GM21619 (cell line): Measurements from ENCODE around the gene CISD1.
A peak's percentile ranks its signal among the peaks of the same experiment; 100 is the strongest.
"Not testable (repeated sequence)": the region's sequence is repeated elsewhere in the genome, so short reads cannot be mapped to it uniquely, and the experiment has no call there.

Experiments used
- ATAC-seq: cut with Tn5 transposase; IDR thresholded peaks from one replicate; pipeline ENCODE4 v1.9.1; 2021; ENCODE audit not compliant: unreplicated experiment

Gene CISD1

DNA sequence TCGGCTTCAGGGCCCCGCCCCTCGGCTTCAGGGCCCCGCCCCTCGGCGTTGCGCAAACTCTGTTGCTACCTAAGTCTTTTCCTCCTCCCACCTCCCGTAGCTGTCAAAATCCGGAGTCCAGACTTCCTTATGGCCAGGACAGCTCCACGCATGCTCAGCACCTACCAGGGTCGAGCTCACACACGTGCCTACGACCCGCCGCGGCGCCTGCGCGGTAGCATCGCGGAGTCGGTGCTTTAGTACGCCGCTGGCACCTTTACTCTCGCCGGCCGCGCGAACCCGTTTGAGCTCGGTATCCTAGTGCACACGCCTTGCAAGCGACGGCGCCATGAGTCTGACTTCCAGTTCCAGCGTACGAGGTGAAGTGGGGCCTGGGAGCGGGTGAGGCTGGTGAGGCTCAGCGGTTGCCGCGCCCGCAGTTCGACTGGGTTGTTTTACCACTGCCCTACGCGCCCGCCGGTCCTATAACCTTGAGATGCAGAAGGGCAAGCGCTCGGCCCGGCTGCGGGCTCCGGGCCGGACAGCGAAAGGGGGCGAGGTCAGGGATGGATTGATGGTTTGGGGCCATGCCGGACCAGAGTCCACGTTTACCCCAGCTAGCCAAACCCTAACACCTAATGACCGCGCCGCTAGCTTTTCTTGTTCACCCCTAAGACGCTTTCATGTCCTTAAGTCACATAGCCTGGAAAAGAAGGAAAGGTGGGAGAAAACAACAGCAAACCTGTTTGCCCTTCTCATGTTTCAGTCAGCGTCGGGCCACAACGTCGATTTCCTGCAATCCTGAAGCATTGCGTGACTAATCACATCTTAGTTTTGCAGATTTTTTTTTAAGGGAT lies at the start of gene CISD1:
Gene CISD1 (plus strand): TSS at position 217 of the 836 bp plus-strand sequence. CDS start 112 bp downstream, at position 329.
- peak; percentile 65 for ATAC-seq

DNA sequence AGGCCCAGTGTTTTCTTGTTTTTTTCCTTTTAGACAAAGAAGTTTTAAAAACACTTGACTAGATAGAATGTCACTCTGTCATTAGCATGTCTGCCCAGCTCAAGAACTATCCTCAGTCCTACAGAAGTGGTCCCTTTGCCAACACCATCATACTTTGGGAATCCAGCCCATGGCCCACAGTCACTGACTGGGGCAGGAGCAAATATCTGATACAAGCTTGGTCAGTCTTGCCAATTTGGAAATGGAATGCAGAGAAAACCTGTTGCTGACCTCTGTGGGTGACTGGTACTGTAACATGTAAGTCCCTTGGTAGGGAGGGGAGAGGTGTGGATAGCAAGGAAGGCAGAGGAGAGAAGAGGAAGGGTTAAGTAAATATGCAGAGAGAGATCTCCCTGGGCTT lies 49.1 kb upstream of the CISD1 start:
- ATAC-seq = no peak

DNA sequence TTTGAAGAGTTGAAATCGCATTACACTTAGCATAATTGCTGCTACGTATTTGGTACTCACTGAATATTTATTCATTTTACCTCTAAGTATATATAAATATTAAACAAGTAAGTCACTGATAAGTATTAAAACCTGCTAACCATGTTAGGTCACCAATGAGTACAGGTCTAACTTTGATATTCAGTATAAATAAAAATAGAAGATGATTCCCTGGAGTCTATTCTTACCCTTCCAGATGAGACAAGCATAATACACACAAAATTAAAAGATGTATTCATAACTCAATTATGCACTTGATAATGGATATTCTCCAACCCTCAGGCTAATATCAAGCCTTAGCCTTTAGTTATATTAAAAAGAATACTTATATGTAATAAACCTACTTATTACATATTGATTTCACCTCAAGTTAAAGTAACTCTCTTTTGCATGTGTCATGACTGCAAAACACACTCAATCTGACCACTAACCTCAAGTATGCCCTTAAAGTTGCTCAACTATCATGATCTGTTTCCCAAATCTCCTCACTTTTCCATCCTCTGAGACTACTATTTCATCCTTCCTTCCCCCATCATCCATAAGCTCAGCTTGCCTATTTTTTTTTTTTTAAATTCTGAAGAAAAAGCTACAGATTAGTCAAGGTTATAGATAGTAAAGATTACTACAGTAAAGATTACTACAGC lies 48.1 kb upstream of the CISD1 start:
- no peak for ATAC-seq

DNA sequence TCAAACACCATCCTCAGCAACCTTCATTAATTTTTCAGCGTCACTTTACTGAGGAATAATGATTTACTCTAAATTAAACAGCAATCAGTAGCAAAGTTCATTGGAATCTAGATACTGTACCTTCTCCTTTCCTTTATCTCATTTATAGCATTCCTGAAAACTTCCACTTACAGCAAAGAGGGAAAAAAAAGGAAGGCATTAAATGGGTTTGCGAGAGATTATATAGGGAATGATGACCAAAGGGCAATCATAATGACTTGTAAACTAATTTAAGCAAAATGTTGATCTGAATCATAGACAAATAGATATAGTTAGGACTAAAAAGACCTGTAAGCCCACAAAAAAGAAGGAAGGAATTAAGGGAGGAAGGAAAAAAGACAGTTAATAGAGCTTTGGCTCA lies 43.3 kb upstream of the CISD1 start:
- ATAC-seq = no peak

DNA sequence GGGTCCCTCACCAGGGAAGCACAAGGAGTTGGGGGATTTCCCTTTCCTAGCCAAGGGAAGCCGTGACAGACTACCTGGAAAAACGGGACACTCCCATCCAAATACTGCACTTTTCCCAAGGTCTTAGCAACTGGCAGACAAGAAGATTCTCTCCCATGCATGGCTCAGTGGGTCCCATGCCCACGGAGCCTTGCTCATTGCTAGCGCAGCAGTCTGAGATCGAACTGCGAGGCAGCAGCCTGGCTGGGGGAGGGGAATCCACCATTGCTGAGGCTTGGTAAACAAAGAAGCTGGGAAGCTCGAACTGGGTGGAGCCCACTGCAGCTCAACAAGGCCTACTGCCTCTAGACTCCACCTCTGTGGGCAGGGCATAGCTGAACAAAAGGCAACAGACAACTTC lies 39.1 kb upstream of the CISD1 start:
- ATAC-seq = not testable (repeated sequence)

DNA sequence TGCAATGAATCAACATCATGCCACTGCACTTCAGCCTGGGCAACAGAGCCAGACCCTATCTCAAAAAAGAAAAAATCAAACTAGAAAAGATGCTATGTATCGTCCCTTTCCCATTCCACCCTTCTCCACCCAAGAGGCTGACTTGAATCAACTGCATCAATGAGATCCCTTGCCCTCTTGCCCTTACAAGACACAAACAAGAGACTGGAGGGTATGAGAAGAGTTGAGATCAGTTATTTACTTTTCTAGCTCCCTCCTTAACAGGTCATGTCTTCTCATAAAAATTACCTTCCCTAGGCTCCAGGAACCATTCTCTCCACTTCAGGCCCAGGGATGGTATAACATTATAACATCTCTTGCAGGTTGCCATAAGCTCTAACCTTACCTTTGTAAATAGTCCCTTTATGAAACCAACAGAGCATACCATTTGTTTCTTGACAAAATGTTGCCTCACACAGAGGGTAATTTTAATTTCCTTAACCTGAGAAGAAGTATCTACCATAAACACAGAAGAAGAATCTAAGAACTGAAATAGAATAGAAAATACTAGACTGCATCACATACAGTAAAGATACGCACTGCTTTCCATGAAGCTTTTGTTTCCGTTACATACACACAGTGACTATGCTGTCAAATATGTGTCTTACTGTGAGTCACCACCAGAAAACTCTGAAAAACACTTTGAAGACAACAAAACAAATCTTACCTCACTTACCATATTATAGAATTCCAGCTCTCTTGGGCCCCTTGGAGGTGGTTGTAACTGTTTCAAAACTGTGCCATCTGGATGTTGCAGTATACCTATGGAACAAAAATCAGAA lies 31.7 kb upstream of the CISD1 start:
- ATAC-seq = no peak

DNA sequence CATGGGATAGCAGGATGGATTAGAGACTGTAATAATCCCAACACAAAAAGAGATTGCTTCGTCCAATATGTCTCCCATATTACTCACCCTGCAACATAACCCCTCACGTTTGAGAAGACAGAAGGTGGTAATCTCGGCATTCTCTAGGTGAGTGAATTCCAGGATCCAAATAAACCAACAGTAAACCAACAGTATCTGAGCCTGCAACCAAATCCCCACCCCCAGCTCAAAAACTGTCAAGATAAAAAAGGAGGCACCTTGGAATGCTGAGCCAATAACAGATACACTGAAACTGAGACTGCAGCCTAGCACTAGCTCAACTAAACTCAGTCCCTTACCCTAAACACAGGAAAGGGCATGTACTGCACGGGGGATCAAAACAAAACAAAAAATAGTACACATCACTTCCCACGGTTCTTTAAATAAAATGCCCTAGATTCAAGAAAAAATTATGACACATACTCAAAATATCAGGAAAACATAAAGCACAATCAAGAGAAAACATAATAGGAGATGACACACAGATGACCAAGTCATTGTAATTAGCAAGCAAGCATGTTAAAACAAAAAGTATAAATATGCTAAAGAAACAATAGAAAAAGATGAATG lies 29.3 kb upstream of the CISD1 start:
- ATAC-seq = no peak

DNA sequence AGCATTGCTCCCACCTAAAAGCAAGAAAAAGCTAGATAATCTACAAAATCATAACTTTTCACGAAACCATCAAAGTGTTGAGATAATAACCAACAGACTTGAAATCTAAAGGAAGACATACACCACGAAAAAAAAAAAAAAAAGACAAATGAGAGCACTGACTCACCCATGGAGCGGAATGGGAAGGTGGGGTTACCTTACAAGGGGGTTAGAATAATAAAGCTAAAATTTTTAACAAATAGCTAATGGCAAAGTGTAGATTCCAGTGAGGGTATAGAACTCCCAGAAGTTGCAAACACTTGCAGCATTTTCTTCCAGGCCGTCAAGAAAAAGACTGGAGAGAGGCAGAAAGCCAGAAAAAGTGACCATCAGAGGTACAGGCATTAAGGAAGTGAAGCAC lies 28.4 kb upstream of the CISD1 start:
- no peak for ATAC-seq

DNA sequence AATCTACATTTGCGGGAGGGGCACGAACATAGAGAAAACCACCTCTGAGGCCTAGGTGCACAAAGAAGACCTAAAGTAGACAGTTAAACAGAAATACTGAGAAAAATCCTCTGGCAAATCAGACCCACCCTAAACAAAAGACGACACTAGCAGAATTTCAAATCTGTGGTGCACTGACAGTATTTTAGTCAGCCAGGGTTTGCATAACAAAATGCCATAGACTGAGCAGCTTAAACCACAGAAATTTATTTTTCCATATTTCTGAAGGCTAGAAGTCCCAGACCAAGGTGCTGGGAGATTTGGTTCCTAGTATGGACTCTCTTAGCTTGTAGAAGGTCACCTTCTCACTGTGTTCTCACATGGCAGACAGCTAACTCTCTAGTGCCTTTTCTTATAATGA lies 27.6 kb upstream of the CISD1 start:
- ATAC-seq = no peak

DNA sequence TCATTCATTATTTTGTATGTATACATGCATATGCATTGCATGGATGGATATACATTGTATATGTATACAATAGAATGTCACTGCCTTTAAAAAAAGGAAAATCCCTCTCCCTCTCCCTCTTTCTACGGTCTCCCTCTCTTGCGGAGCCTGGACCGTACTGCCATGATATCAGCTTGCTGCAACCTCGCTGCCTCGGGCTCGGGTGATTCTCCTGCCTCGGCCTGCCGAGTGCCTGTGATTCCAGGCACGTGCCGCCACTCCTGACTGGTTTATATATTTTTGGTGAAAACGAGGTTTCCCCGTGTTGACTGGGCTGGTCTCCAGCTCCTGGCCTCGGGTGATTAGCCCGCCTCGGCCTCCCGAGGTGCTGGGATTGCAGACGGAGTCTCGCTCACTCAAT lies 25.7 kb upstream of the CISD1 start:
- ATAC-seq = no peak

DNA sequence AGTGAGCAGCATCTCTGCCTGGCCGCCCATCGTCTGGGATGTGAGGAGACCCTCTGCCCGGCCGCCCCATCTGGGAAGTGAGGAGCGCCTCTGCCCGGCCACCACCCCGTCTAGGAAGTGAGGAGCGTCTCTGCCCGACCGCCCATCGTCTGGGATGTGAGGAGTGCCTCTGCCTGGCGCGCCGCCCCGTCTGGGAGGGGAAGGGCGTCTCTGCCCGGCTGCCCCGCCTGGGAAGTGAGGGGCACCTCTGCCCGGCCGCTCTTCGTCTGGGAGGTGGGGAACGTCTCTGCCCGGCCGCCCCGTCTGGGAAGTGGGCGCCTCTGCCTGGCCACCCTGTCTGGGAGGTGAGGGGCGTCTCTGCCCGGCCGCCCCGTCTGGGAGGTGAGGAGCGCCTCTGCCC lies 25.2 kb upstream of the CISD1 start:
- not testable (repeated sequence) for ATAC-seq

DNA sequence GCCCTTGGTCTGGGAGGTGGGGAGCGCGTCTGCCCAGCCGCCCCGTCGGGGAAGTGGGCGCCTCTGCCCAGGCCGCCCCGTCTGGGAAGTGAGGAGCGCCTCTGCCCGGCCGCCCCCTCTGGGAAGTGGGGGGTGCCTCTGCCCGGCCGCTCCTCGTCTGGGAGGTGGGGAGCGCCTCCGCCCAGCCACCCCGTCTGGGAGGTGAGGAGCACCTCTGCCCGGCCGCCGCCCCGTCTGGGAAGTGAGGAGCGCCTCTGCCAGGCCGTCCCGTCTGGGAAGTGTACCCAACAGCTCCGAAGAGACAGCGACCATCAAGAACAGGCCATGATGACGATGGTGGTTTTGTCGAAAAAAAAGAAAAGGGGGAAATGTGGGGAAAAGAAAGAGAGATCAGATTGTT lies 24.7 kb upstream of the CISD1 start:
- not testable (repeated sequence) for ATAC-seq

DNA sequence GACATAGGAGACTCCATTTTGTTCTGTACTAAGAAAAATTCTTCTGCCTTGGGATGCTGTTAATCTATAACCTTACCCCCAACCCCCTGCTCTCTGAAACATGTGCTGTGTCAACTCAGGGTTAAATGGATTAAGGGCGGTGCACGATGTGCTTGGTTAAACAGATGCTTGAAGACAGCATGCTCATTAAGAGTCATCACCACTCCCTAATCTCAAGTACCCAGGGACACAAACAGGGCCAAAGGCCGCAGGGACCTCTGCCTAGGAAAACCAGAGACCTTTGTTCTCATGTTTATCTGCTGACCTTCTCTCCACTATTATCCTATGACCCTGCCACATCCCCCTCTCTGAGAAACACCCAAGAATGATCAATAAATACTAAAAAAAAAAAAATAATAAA lies 24.3 kb upstream of the CISD1 start:
- ATAC-seq = not testable (repeated sequence)

DNA sequence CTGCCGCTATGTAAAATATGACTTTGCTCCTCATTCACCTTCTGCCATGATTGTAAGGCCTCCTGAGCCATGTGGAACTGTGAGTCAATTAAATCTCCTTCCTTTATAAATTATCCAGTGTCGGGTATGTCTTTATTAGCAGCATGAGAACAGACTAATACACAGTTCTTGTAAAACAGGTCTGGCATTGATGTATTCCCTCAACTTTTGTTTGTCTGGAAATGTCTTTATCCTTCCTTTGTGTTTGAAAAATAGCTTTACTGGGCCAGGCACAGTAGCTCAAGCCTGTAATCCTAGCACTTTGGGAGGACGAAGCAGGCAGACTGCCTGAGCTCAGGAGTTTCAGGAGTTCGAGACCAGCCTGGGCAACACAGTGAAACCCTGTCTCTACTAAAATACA lies 15.8 kb upstream of the CISD1 start:
- no peak for ATAC-seq

DNA sequence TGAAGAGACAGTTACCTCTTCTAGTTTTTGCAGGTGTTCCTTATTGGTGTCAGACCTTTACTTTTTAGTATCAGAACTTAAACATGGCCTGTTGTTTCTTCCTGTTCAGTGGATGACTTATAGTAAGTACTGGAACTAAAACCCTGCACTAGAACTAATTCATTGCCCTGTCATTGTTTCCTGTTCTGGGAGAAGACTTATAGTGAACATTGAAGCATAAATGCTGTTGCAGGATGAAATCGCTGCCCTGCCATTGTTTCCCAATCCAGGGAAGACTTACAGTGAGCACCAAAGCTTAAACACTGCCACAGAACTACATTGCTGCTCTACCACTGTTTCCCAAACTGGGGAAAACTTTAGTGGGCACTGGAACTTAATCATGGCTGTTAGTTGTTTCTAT lies 14.3 kb upstream of the CISD1 start:
- ATAC-seq = no peak

DNA sequence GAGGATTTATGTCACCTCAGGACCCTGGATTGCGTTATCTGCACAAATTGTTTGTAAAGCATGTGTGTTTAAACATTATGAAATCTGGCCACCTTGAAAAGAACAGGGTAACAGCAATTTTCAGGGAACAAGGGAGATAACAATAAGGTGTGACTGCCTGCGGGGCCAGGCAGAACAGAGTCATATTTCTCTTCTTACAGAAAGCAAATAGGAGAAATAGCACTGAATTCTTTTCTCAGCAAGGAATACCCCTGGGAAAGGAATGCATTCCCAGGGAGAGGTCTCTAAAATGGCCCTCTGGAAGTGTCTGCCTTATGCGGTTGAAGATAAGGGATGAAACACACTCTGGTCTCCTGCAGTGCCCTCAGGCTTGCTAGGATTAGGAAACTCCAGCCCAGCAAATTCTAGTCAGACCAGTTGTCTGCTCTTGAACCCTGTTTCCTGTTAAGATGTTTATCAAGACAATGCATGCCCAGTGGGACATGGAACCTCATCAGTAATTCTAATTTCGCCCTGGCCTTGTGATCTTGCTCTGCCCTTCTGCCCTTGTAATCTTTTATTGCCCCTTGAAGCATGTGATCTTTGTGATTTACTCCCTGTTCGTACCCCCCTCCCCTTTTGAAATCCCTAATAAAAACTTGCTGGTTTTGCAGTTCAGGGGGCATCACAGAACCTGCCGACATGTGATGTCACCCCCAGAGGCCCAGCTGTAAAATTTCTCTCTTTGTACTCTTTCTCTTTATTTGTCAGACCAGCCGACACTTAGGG lies 12.8 kb upstream of the CISD1 start:
- not testable (repeated sequence) for ATAC-seq

DNA sequence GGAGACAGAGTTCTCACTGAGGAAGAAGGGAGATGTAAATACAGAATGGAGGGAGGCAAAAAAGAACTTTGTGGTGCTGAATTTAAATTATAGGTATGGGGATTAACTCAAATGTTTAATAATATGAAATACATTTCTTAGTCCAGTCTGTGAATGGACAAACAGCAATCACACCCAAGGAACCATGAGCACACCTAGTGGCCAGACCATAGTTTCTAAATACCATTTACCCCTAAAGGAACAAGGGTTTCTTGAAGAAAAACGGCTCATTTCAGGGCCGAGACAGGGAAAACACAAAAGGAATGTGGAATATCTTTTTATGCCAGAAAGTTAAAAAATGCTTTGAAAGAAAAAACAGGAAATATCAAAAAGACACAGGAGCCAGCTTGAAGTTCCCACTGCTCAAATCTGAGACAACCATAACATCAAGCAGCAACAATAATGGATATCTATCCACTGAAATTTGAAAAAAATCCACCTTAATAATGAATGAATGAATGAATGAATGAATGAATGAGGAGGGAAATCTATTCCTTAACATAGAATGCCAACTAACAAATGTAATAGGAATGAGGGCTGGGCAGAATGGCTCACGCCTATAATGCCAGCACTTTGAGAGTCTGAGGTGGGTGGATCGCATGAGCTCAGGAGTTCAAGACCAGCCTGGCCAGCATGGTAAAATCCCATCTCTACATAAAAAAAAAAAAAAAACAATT lies 9.8 kb upstream of the CISD1 start:
- ATAC-seq = no peak

DNA sequence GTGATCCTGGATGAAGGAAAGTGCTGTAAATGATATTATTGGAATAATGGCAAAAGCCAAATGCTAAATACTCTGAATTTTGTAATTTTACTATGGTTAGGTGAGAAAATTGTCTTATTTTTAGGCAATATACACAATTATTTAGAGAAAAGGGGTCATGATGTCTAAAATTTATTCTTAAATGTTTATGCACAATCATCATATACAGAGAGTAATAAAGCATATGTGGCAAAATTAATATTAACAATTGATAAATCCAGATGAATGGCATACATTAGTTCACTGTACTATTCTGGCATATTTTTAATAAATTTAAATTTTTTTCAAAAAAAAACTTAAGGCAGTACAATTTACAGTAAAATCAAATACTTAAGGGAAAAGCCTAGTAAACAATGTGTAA lies 8.6 kb upstream of the CISD1 start:
- ATAC-seq = no peak

DNA sequence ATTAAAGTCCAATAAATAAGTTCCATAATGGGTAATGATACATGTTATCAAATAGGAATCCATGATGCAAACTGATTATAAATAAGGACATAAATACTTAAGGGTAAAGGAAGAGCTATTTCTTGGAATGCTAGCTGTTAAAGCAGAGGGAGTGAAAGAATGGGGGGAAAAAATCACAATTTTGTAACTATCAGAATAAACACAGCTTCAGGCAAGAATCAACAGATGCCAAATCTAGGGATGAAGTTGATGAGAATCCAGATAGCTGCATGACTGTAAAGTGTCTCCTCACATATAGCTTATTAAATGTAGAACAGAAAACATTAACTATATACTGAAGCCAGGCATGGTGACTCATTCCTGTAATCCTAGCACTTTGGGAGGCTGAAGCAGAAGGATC lies 6.2 kb upstream of the CISD1 start:
- ATAC-seq = no peak

DNA sequence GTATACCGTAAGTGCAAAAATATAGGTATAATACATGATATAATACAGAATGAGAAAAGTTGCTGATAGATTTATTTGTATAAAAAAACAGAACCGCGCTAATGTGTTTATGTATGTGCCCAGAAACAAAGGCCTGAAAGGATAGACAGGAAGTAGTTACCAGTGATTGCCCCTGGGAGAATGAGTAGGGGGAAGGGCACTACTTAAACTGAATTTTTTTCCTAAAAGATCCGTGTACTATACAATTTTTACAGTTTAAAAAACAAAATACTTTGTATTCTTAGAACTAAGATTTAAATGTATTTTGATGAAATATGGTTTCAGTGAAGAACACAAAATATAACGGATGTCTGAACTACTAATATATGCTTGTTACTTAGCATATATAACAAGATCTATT lies 4.2 kb upstream of the CISD1 start:
- ATAC-seq = no peak
